H1 (cell line): ENCODE measurements around the gene TMEM161A.

Experiments used
- POLR2A ChIP-seq, 2 experiments: IDR thresholded peaks; 1 replicate in 1 of 2; 2 replicates in 1 of 2; pipeline ENCODE4 v1.6.1; 2011; ENCODE audit warnings: low read depth in 2 of 2, low read length in 2 of 2, mild to moderate bottlenecking in 2 of 2; ENCODE audit errors: control extremely low read depth in 1 of 2
- RFX5 ChIP-seq: IDR thresholded peaks from 2 replicates; pipeline ENCODE4 v1.6.1; 2011; ENCODE audit warnings: low read depth, low read length, improper control_type of control experiment, borderline replicate concordance

- TF ChIP-seq POLR2A (IDR thresholded peaks at IDR 0.05; ENCODE audit: control extremely low read depth in 1 of 2, low read depth in 2 of 2, low read length in 2 of 2) (no peak), RFX5 (no peak)
Observed at GRCh38 chr19:19146865-19147264, 8.6 kb upstream of the TMEM161A start.
